SU-DHL-6 (cell line): Measurements from ENCODE around the gene PRKCE.

Source experiments
- H2AFZ ChIP-seq: fragments of 200-600 bp; sonication (generic); 2 replicates; pipeline ENCODE4 v1.6.1; 2014; ENCODE audit warnings: low read depth, mild to moderate bottlenecking, moderate library complexity, mixed read lengths, antibody characterized with exemption, low read length; ENCODE audit not compliant: severe bottlenecking
- H3F3A ChIP-seq: fragments of 200-600 bp; shearing (Covaris generic); 2 replicates; pipeline ENCODE4 v1.6.0; 2016; ENCODE audit warnings: antibody characterized with exemption, mild to moderate bottlenecking; ENCODE audit not compliant: insufficient read depth
- H3K27ac ChIP-seq: fragments of 200-600 bp; sonication (generic); 2 replicates; pipeline ENCODE4 v1.5.1; 2016; ENCODE audit warnings: low read depth, mild to moderate bottlenecking, low read length, moderate library complexity, mixed read lengths
- H3K27me3 ChIP-seq: fragments of 200-600 bp; sonication (generic), shearing (Covaris generic); 2 replicates; pipeline ENCODE4 v1.6.0; 2014; ENCODE audit warnings: mild to moderate bottlenecking, low read length
- H3K36me3 ChIP-seq: fragments of 200-600 bp; sonication (generic); 2 replicates; pipeline ENCODE4 v1.6.1; 2014; ENCODE audit warnings: mild to moderate bottlenecking, low read length, mixed read lengths
- H3K4me2 ChIP-seq: fragments of 300-600, 200-600 bp; shearing (Covaris generic), sonication (generic); 2 replicates; pipeline ENCODE4 v1.6.0; 2014; ENCODE audit warnings: low read length, low read depth, mild to moderate bottlenecking; ENCODE audit not compliant: poor library complexity, severe bottlenecking
- H3K4me3 ChIP-seq: fragments of 200-600 bp; sonication (generic); 2 replicates; pipeline ENCODE4 v1.5.1; 2014; ENCODE audit warnings: antibody characterized with exemption, low read length, mild to moderate bottlenecking, mixed read lengths; ENCODE audit not compliant: insufficient read depth, poor library complexity, severe bottlenecking
- H3K79me2 ChIP-seq: fragments of 200-600 bp; sonication (generic); 2 replicates; pipeline ENCODE4 v1.6.1; 2014; ENCODE audit warnings: mild to moderate bottlenecking, low read length, moderate library complexity; ENCODE audit not compliant: insufficient read depth
- H3K9ac ChIP-seq: fragments of 200-600 bp; sonication (generic); 2 replicates; pipeline ENCODE4 v1.7.0; 2014; ENCODE audit warnings: mild to moderate bottlenecking, low read length
- H3K9me2 ChIP-seq: fragments of 200-600 bp; sonication (generic); replicated peaks from 2 replicates; pipeline ENCODE4 v1.6.1; 2014; ENCODE audit warnings: low read length; ENCODE audit not compliant: insufficient read depth
- H3K9me3 ChIP-seq: fragments of 200-600 bp; sonication (generic); 2 replicates; pipeline ENCODE4 v1.6.1; 2014; ENCODE audit warnings: low read length, mixed read lengths; ENCODE audit not compliant: insufficient read depth
- H4K20me1 ChIP-seq: fragments of 200-600 bp; sonication (generic); 2 replicates; pipeline ENCODE4 v1.6.1; 2014; ENCODE audit warnings: low read depth, mild to moderate bottlenecking, antibody characterized with exemption, low read length, moderate library complexity, mixed read lengths
- CTCF ChIP-seq: fragments of 200-600 bp; sonication (generic); IDR thresholded peaks from one replicate; pipeline ENCODE4 v1.5.1; 2017; ENCODE audit warnings: antibody characterized with exemption, mild to moderate bottlenecking, low read length, moderate library complexity; ENCODE audit not compliant: insufficient read depth, poor library complexity, severe bottlenecking
- EZH2phosphoT487 ChIP-seq: fragments of 200-600 bp; sonication (generic), shearing (Covaris generic); conservative IDR thresholded peaks from 2 replicates; pipeline ENCODE4 v1.6.1; 2018; ENCODE audit warnings: mild to moderate bottlenecking, antibody characterized with exemption, low read length, moderate library complexity, mixed read lengths

Gene PRKCE

GRCh38 chr2:45802499-45803138, 151.1 kb downstream of the PRKCE start:
- Histone ChIP-seq H2AFZ (no peak overlapping the region), H3F3A (no peaks in the 10 kb centered on the region), H3K9me2 (no peaks in the 10 kb centered on the region), H3K4me2 (no peak overlapping the region), H3K4me3 (no peak overlapping the region), H3K36me3 (no peaks in the 10 kb centered on the region), H3K27me3 (no peaks in the 10 kb centered on the region), H3K9me3 (no peaks in the 10 kb centered on the region), H3K27ac (no peak overlapping the region), H4K20me1 (no peaks in the 10 kb centered on the region), H3K79me2 (no peaks in the 10 kb centered on the region), H3K9ac (no peak overlapping the region)
- TF ChIP-seq CTCF (no peak), EZH2phosphoT487 (no peak)

- Histone ChIP-seq H3F3A (no peaks in the 10 kb centered on the region), H3K9me3 (no peaks in the 10 kb centered on the region), H3K27ac (no peak overlapping the region), H3K27me3 (no peaks in the 10 kb centered on the region), H3K4me3 (no peak overlapping the region), H4K20me1 (no peaks in the 10 kb centered on the region), H3K36me3 (no peaks in the 10 kb centered on the region), H3K9ac (no peak overlapping the region), H3K79me2 (no peaks in the 10 kb centered on the region), H3K4me2 (no peak overlapping the region), H3K9me2 (no peaks in the 10 kb centered on the region), H2AFZ (no peak overlapping the region)
- no peak for TF ChIP-seq EZH2phosphoT487
- no peak for TF ChIP-seq CTCF
These were observed 153.7 kb downstream of the PRKCE start for GRCh38 chr2:45804987-45805755.

- Histone ChIP-seq H3K27ac (no peak overlapping the region), H3K79me2 (no peaks in the 10 kb centered on the region), H4K20me1 (no peaks in the 10 kb centered on the region), H3K27me3 (no peaks in the 10 kb centered on the region), H3K9me2 (no peaks in the 10 kb centered on the region), H3K36me3 (no peaks in the 10 kb centered on the region), H3K4me3 (no peak overlapping the region), H3F3A (no peaks in the 10 kb centered on the region), H3K4me2 (no peak overlapping the region), H3K9ac (no peak overlapping the region), H2AFZ (no peak overlapping the region), H3K9me3 (no peaks in the 10 kb centered on the region)
- TF ChIP-seq EZH2phosphoT487: no peak
- TF ChIP-seq CTCF: no peak
These were observed 155.3 kb downstream of the PRKCE start for GRCh38 chr2:45806563-45807358.
